KOPT-K1 (cell line): ENCODE data around the gene COL23A1.

ENCODE experiments used
- H3K27ac ChIP-seq: fragments of 200-600 bp; sonication (generic); 2 replicates; pipeline ENCODE4 v1.5.1; 2016; ENCODE audit warnings: antibody characterized with exemption, mild to moderate bottlenecking, low read depth, low read length; ENCODE audit not compliant: poor library complexity, severe bottlenecking
- H3K36me3 ChIP-seq: fragments of 200-600 bp; sonication (generic); 2 replicates; pipeline ENCODE4 v1.5.1; 2017; ENCODE audit warnings: antibody characterized with exemption, mild to moderate bottlenecking, low read length, moderate library complexity; ENCODE audit not compliant: insufficient read depth
- H3K9me3 ChIP-seq: fragments of 200-600 bp; sonication (generic); 2 replicates; pipeline ENCODE4 v1.5.1; 2017; ENCODE audit warnings: antibody characterized with exemption, low read length, mild to moderate bottlenecking; ENCODE audit not compliant: insufficient read depth, poor library complexity, severe bottlenecking

COL23A1 gene

DNA sequence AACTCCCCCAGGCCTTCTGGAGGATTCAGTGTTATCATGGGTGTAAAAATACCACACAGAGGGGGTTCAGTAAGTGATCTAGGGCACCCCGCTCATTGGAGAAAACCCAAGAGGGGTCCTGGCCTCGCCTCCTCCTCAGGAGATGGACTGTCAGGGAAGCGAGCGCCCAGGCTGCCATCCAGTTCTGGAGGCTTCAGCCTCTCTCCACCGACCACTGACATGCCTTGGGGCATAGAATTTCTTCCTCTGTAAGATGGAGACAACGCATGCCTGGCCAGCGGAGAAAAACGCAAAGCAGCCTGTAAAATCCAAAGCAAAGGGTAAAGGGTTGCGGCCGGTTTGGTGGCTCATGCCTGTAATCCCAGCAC, 165.4 kb downstream of the COL23A1 start:
- no peak overlapping the region for H3K27ac ChIP-seq
- H3K9me3 ChIP-seq: no peaks in the 10 kb centered on the region
- no peaks in the 10 kb centered on the region for H3K36me3 ChIP-seq

DNA sequence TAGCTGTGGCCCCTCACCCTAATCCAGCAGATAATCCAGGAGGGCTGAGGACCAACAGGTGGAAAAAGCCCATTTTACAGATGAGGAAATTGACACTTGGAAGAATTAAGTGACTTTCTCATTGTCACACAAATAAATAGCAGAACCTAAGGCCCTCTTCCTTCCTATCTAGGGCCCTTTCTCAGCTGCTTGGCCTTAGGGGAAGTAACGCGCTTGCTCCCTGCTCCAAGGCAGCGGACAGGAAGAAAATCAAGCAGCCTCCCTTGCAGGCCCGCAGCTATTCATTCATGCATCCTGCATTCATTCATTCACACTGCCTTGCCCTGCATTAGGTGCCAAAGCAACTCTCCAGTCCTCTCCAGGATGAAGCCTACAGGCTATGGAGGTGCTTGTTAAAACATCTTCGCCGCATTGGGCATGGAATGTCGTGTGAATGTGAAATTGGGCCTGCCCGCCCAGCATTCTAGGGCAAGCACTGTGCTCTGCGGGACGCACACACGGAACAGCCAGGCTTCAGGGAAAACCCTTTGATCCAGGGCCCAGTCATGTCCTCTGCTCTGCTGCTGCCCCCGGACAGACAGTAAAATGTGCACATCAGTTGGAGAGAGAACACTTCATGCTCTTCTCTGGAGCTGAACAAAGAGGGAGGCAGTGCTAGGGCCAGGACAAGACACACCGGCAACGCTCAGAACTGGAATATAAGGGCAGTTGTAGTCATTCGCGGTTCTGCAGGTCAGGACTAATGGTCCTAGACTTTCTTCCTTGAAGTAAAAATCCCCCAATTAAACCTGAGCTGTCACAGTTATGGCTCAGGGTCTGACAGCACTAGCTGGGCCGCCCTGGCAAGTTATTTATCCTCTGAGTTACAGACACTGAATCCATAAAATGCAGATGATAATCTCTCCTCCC, 166.0 kb downstream of the COL23A1 start:
- H3K9me3 ChIP-seq: no peaks in the 10 kb centered on the region
- no peak overlapping the region for H3K27ac ChIP-seq

DNA sequence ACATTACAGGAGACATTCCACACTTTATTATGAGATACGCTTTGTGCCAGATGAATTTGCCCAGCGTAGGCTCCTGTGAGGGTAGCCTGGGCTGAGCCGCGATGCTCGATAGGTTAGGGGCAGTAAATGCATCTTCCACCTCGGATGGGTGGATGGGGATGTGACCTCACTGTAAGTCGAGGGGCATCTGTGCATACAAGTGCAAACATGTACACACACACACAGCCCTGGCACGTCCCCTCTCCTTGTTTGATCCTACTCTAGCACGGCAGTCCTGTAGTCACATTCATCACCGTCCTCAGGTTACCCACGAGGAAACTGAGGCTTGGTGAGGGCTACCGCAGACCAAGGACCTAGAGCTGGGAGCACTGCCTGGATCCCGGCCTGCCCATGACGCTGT, 166.8 kb downstream of the COL23A1 start:
- Histone ChIP-seq H3K27ac (no peak overlapping the region), H3K36me3 (no peaks in the 10 kb centered on the region), H3K9me3 (no peaks in the 10 kb centered on the region)

More for the DNA sequence above, 166.0 kb downstream of the COL23A1 start:
- H3K36me3 ChIP-seq: no peaks in the 10 kb centered on the region

DNA sequence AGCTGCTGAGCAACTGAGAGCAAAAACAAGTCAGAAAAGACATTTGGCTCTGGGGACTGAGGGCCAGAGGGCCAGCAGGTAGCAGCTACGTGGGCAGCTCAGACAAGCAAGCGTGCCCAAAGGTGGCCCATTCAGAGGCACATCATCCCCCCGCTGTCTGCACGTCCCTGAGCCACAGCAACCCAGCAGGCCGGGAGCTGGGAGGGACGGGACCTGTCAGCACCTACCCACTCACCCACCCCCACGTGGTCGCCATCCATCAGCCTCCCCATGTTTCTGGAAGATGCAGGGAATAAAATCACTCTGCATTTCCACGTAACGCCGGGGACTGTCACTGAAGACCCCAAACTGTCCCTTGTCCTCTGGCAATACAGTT, 167.8 kb downstream of the COL23A1 start:
- no peak overlapping the region for H3K27ac ChIP-seq
- H3K9me3 ChIP-seq: no peaks in the 10 kb centered on the region
- H3K36me3 ChIP-seq: no peaks in the 10 kb centered on the region

DNA sequence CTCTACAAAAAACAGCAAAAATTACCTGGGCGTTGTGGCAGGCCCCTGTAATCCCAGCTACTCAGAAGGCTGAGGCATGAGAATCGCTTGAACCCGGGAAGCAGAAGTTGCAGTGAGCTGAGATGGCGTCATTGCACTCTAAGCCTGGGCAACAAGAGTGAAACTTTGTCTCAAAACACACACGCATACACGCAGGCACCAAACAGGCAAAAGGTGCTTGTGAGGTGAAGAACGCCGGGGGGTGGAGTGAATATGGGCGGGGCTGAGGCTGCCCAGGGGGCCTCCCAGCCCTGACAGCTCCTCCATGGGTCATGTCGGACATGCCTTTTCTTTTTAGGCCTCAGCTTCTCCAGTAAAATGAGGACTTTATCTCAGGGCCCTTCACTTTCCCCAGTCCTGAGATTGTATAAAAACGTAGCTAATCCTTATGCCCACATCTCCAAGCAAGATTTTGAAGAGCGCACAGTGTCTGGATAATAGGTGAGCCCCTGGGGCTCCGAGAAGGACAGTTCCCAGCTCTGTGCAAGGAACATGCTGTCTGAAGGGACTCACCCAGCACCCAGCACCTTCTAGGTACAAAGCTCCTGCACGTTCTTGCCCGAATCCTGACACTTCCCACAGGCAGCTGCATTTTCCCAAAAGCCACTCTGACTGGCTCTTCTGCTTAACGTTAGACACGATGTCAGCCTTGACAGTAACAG, 168.3 kb downstream of the COL23A1 start:
- Histone ChIP-seq H3K36me3 (no peaks in the 10 kb centered on the region), H3K9me3 (no peaks in the 10 kb centered on the region), H3K27ac (no peak overlapping the region)

DNA sequence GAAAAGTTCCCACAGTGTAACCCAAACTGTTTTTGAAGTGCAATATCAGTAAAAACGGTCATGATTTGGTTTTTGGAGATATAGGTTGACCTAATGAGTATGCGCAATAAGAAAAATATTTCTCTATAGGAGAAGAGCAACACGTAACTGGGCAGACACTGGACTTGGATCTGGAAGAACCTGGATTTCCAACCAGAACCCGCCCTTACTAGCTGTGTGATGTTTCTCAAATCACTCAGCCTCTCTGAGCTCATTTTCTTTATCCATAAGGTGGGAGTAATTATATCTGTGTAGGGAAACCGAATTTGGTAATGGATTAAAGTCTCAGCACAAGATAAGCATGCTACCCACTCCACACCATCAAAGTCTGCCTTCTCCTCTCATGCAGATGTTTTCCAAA, 169.1 kb downstream of the COL23A1 start:
- Histone ChIP-seq H3K9me3 (no peaks in the 10 kb centered on the region), H3K36me3 (no peaks in the 10 kb centered on the region), H3K27ac (no peak overlapping the region)

DNA sequence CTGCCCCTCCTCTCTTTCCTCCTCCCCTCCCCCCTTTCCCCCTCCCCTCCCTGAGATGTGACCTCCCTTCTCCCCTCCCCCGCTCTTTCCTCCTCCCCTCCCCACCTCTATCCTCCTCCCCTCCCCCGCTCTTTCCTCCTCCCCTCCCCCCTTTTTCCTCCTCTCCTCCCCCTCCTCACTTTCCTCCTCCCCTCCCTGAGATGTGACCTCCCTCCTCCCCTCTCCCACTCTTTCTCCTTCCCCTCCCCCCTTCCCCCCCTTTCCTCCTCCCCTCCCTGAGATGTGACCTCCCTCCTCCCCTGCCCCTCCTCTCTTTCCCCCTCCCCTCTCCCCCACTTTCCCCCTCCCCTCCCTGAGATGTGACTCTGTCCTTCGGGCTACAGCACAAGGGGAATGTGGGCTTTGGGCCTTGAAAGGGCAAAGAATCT, 169.8 kb downstream of the COL23A1 start:
- Histone ChIP-seq H3K27ac (no peak overlapping the region), H3K9me3 (no peaks in the 10 kb centered on the region), H3K36me3 (no peaks in the 10 kb centered on the region)

DNA sequence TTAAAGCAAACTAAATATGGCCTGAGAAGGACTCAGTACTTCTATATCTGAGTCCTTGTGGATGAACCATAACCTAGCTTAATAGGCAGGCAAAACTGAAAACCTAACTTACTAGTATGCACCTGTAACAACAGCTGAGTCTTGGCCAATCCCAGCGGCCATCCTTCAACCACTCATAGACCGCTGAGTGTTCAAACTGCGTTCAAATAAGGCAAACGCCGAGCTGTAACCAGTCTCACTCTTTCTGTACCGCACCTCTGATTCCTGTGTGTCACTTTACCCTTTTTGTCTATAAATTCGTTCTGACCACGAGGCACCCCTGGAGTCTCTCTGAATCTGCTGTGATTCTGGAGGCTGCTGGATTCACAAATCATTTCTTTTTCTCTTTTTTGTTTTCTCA, 170.5 kb downstream of the COL23A1 start:
- no peak overlapping the region for H3K27ac ChIP-seq
- no peaks in the 10 kb centered on the region for H3K36me3 ChIP-seq
- no peaks in the 10 kb centered on the region for H3K9me3 ChIP-seq

DNA sequence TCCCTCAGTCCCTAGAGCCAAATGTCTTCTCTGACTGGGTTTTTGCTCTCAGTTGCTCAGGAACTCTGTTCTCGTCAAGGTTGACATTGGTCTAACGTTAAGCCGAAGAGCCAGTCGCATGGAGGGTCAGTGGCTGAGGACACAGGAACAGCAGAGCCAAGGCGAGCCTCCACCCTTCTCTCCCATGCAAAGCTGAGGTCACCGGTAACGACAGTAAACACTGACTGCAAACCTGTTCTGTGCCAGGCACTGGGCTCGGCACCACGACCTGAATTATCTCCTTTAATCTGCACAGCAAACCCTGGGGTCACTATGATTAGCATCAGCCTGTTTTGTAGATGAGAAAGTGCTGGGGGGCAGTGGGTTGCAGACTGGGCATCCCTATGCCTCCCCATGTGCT, 171.0 kb downstream of the COL23A1 start:
- no peak overlapping the region for H3K27ac ChIP-seq
- H3K9me3 ChIP-seq: no peaks in the 10 kb centered on the region
- no peaks in the 10 kb centered on the region for H3K36me3 ChIP-seq

DNA sequence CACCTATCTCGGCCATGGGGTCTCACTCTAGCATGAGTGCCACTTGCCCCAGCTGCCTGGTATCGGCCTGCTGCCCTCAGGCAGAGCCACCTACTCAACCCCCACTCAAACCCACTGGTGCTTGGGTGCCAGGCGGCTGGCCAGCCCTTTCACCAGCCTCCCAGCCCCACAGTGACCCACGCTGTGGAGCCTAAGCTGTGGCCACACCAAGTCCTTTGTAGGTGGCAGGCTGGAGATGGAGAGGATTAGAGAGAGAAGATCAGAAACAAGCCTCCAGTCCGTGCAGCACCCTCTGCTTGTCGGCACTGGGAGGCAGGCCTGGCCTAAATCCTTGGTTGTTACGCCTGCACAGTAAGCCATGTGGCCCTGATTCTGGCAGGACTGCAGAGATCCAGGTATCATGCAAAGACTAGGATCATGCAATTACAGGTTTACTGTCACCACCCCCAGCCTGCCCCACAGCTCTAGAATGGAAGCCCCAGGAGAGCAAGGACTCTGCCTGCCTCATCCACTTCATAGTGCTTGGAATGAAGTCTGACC, 171.7 kb downstream of the COL23A1 start:
- Histone ChIP-seq H3K36me3 (no peaks in the 10 kb centered on the region), H3K9me3 (no peaks in the 10 kb centered on the region), H3K27ac (no peak overlapping the region)

DNA sequence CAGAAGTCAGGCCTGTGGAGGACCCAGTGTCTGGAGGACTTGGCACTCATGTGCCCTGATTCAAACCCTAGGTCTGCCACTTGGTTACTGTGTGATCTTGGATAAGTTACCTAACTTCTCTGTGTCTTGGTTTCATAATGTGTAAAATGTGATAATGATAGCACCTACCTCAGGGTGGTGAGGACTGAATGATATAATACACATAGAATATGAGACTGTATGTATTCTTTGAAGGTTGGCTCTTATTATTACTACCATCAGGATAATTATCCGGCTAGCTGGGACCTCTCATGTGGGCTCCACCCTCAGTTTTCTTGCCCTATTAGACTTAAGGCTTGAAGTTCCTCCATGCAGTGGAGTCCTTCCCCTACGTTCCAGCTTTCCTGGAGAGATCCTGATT, 172.2 kb downstream of the COL23A1 start:
- no peak overlapping the region for H3K27ac ChIP-seq
- H3K9me3 ChIP-seq: no peaks in the 10 kb centered on the region
- no peaks in the 10 kb centered on the region for H3K36me3 ChIP-seq

DNA sequence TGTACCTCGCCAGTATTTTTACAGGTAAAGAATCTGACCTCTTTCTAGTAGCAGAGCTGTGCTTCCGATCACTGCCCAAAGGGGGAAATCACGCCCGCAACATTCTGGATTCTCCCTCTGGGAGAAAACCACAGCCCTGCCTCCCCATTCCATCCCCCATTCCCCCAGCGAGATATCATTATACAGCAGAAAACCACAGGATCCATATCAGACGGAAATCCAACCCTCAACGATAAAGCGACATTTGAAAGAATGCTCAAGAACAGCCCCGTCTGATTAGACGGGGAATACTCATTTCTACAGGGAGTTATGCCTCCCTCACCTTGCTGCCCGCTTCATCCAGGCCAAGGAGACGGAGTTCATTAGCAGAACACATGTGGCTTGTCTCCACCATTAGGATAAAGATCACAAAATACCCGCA, 172.8 kb downstream of the COL23A1 start:
- no peaks in the 10 kb centered on the region for H3K36me3 ChIP-seq
- no peak overlapping the region for H3K27ac ChIP-seq
- no peaks in the 10 kb centered on the region for H3K9me3 ChIP-seq

DNA sequence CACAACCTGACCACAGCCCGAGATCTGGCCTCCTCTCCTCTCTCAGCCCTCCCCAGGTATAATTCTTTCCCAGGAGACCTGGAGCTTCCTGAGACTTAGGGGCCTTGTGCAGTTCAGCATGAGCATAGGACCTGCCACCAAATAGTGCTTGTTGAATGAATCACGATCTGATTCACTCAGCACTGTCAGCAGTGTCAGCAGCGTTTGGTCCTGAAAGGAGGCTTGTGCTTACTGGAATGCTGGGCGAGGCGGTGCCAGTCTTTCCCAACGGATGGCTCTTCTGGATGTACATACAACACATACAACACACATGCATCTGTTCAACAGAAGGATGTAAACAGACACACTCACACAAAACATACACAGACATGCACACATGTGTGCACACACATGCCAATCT, 173.3 kb downstream of the COL23A1 start:
- H3K9me3 ChIP-seq: no peaks in the 10 kb centered on the region
- H3K27ac ChIP-seq: no peak overlapping the region

DNA sequence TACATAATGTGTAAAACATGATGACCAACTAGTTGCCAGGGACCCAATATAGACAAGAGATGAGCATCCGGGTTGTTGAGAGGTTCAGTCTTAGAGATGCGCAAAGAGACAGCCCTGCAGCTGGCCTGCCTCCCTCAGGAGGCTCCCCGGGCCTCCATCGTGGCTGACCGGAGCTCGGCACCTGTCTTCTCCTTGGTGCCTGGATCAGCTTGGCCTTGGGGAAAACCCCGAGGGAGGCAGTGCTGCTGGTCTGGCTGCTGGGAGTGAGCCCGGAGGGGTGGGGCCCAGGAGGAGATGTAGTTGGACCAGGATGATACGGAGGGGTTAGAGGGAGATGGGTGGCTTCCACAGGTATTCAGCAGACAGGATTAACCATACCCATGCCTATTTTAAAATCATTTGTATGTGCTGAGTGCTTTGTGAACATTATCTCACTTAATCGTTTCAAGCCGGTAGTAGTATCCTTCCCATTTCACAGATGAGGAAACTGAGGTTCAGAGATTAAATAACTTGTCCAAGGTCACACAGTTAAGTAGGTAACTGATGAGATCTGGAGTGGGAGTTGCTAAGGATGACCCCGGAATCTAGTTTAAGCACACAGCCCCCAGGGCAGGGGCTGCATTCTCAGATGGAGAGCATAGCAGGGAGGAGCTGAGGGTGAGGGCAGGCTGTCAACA, 173.8 kb downstream of the COL23A1 start:
- H3K36me3 ChIP-seq: no peaks in the 10 kb centered on the region
- H3K9me3 ChIP-seq: no peaks in the 10 kb centered on the region
- no peak overlapping the region for H3K27ac ChIP-seq

More for the DNA sequence above, 173.3 kb downstream of the COL23A1 start:
- no peaks in the 10 kb centered on the region for H3K36me3 ChIP-seq

DNA sequence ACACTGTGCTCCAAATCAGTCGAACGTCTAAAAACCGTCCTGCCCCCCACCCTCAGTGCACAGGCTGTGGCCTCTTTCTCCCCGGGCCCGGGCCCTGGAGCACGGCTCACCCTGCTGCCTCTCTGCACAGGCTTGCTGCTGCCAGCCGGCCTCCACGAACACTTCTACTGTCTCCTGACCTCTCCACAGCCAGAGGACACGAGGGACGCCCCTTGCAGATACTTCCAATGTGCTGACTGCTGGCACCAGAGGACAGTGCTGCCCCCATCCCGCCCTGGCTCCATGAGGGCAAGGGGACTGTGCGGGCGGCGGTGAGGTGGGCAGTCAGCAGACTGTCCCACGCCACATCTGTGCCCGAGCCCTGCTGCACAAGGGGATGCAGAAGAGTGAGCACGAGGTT, 174.8 kb downstream of the COL23A1 start:
- Histone ChIP-seq H3K36me3 (no peaks in the 10 kb centered on the region), H3K9me3 (no peaks in the 10 kb centered on the region), H3K27ac (no peak overlapping the region)
